ENCODE data around the gene ATP6V0C.

The ATP6V0C gene

GRCh38 chr16:2490190-2491105 lies 23.3 kb upstream of the ATP6V0C start:
- DNase-seq (ENCODE audit: low read depth in 1 of 2, low spot score in 1 of 2), result no peak

GRCh38 chr16:2492292-2492691 lies 21.5 kb upstream of the ATP6V0C start:
- DNase-seq (ENCODE audit: low read depth in 1 of 2, low spot score in 1 of 2), result no peak

- no peak for DNase-seq (ENCODE audit: low read depth in 1 of 2, low spot score in 1 of 2)
Measured at GRCh38 chr16:2493605-2494004, 20.1 kb upstream of the ATP6V0C start.

- DNase-seq (ENCODE audit: low read depth in 1 of 2, low spot score in 1 of 2), result no peak
Measured at GRCh38 chr16:2494616-2495015, 19.1 kb upstream of the ATP6V0C start.

- no peak for DNase-seq (ENCODE audit: low read depth in 1 of 2, low spot score in 1 of 2)
Measured at GRCh38 chr16:2495041-2495440, 18.7 kb upstream of the ATP6V0C start.

GRCh38 chr16:2496223-2497115 lies 17.3 kb upstream of the ATP6V0C start:
- no peak for DNase-seq (ENCODE audit: low read depth in 1 of 2, low spot score in 1 of 2)

- no peak for DNase-seq (ENCODE audit: low read depth in 1 of 2, low spot score in 1 of 2)
Measured at GRCh38 chr16:2497116-2497630, 16.6 kb upstream of the ATP6V0C start.

GRCh38 chr16:2497695-2498484 lies 15.9 kb upstream of the ATP6V0C start:
- no peak for DNase-seq (ENCODE audit: low read depth in 1 of 2, low spot score in 1 of 2)

- DNase-seq (ENCODE audit: low read depth in 1 of 2, low spot score in 1 of 2), result no peak
Measured at GRCh38 chr16:2498531-2499253, 15.1 kb upstream of the ATP6V0C start.

GRCh38 chr16:2499454-2499853 lies 14.3 kb upstream of the ATP6V0C start:
- no peak for DNase-seq (ENCODE audit: low read depth in 1 of 2, low spot score in 1 of 2)

GRCh38 chr16:2499890-2500429 lies 13.8 kb upstream of the ATP6V0C start:
- DNase-seq (ENCODE audit: low read depth in 1 of 2, low spot score in 1 of 2), result no peak

- DNase-seq (ENCODE audit: low read depth in 1 of 2, low spot score in 1 of 2), result no peak
Measured at GRCh38 chr16:2500430-2500917, 13.3 kb upstream of the ATP6V0C start.

- peak; percentile 68 to 73 for DNase-seq (ENCODE audit: low read depth in 1 of 2, low spot score in 1 of 2)
Measured at GRCh38 chr16:2500918-2501750, 12.6 kb upstream of the ATP6V0C start.

GRCh38 chr16:2501946-2502895 lies 11.5 kb upstream of the ATP6V0C start:
- no peak for DNase-seq (ENCODE audit: low read depth in 1 of 2, low spot score in 1 of 2)

GRCh38 chr16:2505695-2506094 lies 8.1 kb upstream of the ATP6V0C start:
- DNase-seq (ENCODE audit: low read depth in 1 of 2, low spot score in 1 of 2), result no peak

GRCh38 chr16:2507052-2507659 lies 6.6 kb upstream of the ATP6V0C start:
- no peak for DNase-seq (ENCODE audit: low read depth in 1 of 2, low spot score in 1 of 2)

- DNase-seq (ENCODE audit: low read depth in 1 of 2, low spot score in 1 of 2), result no peak
Measured at GRCh38 chr16:2507665-2508064, 6.1 kb upstream of the ATP6V0C start.
